A549 treated with Hydrocortisone at 1 μM for 4 hours (cell line): ENCODE measurements around the gene MRPL17. TPM values are rescaled to one million over a fixed set of nuclear protein-coding genes. Genes with fewer than 3 reads are reported as not detected.

ENCODE experiments used
- total RNA-seq: library from RNA; stranded (reverse); fragments of 200-300 nt; extraction: Qiagen RNA extraction; gene quantifications from 5 replicates; pipeline ENCODE4 v1.2.3, GENCODE V29; 2022

MRPL17 gene
- 80.2 to 104 TPM (median 93.9 TPM) in 5 replicates for total RNA-seq

GRCh38 chr11:6682936-6683861, at the start of gene MRPL17:
Gene MRPL17, minus strand, starts transcription at chr11:6683340. Its CDS starts 44 bp downstream, at chr11:6683296.

GRCh38 chr11:6655790-6656583, 27.2 kb downstream of the MRPL17 start, which contains the start of gene DCHS1:
Gene DCHS1, minus strand, starts transcription at chr11:6655809. Its CDS starts 14,196 bp downstream, at chr11:6641613.

Other genes with a start within 250 kb of the MRPL17 start
- 0.48 to 0.66 TPM (median 0.51 TPM) in 5 replicates for gene HPX, start 242.4 kb downstream of the MRPL17 start, total RNA-seq
- gene TRIM3, start 209.4 kb downstream of the MRPL17 start, total RNA-seq = 16.0 to 21.4 TPM (median 17.6 TPM) in 5 replicates
- gene ARFIP2, start 202.0 kb downstream of the MRPL17 start, total RNA-seq = 53.3 to 59.5 TPM (median 55.2 TPM) in 5 replicates
- 27.1 to 36.2 TPM (median 33.5 TPM) in 5 replicates for gene TIMM10B, start 201.8 kb downstream of the MRPL17 start, total RNA-seq
- gene DNHD1, start 186.1 kb downstream of the MRPL17 start, total RNA-seq = 2.5 to 3.4 TPM (median 2.9 TPM) in 5 replicates
- gene RRP8, start 79.7 kb downstream of the MRPL17 start, total RNA-seq = 26.0 to 38.0 TPM (median 32.7 TPM) in 5 replicates
- gene ILK, start 79.6 kb downstream of the MRPL17 start, total RNA-seq = 112 to 121 TPM (median 115 TPM) in 5 replicates
- gene TAF10, start 71.1 kb downstream of the MRPL17 start, total RNA-seq = 134 to 257 TPM (median 219 TPM) in 5 replicates
- 41.2 to 46.0 TPM (median 44.5 TPM) in 5 replicates for gene TPP1, start 63.9 kb downstream of the MRPL17 start, total RNA-seq
- gene DCHS1, start 27.5 kb downstream of the MRPL17 start, total RNA-seq = 0.09 to 0.10 TPM (median 0.09 TPM) in 5 replicates
- gene OR2AG2, start 88.6 kb upstream of the MRPL17 start, total RNA-seq = 0.07 to 0.20 TPM in 2 of 5 replicates, not detected in the others
- gene OR2AG1, start 99.7 kb upstream of the MRPL17 start, total RNA-seq = not detected in 5 replicates
- gene OR6A2, start 116.3 kb upstream of the MRPL17 start, total RNA-seq = not detected in 5 replicates
- not detected in 5 replicates for gene OR10A5, start 162.3 kb upstream of the MRPL17 start, total RNA-seq
- gene OR10A2, start 179.7 kb upstream of the MRPL17 start, total RNA-seq = not detected in 5 replicates
- not detected in 5 replicates for gene OR10A4, start 193.3 kb upstream of the MRPL17 start, total RNA-seq
- not detected in 5 replicates for gene OR2D2, start 209.2 kb upstream of the MRPL17 start, total RNA-seq
- not detected in 5 replicates for gene OR2D3, start 237.7 kb upstream of the MRPL17 start, total RNA-seq
- gene ZNF215, start 243.1 kb upstream of the MRPL17 start, total RNA-seq = 0.78 to 1.0 TPM (median 0.85 TPM) in 5 replicates